GM18861 (cell line): ENCODE results near the gene SFSWAP.

Source experiments
- ATAC-seq: cut with Tn5 transposase; IDR thresholded peaks from one replicate; pipeline ENCODE4 v1.9.1; 2021; ENCODE audit not compliant: unreplicated experiment

The SFSWAP gene

GRCh38 chr12:131784909-131785762, 74.2 kb downstream of the SFSWAP start:
- ATAC-seq = no peak

GRCh38 chr12:131785763-131786330, 75.0 kb downstream of the SFSWAP start:
- no peak for ATAC-seq

- no peak for ATAC-seq
Measured at GRCh38 chr12:131786331-131786730, 75.4 kb downstream of the SFSWAP start.

- no peak for ATAC-seq
Measured at GRCh38 chr12:131787143-131787660, 76.3 kb downstream of the SFSWAP start.

GRCh38 chr12:131788070-131788469, 77.2 kb downstream of the SFSWAP start:
- ATAC-seq = no peak

- ATAC-seq = no peak
Measured at GRCh38 chr12:131789638-131790037, 78.7 kb downstream of the SFSWAP start.

- no peak for ATAC-seq
Measured at GRCh38 chr12:131793243-131794022, 82.5 kb downstream of the SFSWAP start.

- no peak for ATAC-seq
Measured at GRCh38 chr12:131794061-131794460, 83.2 kb downstream of the SFSWAP start.

- ATAC-seq = no peak
Measured at GRCh38 chr12:131794573-131794972, 83.7 kb downstream of the SFSWAP start.

GRCh38 chr12:131795064-131795463, 84.2 kb downstream of the SFSWAP start:
- no peak for ATAC-seq

- no peak for ATAC-seq
Measured at GRCh38 chr12:131795690-131796410, 85.0 kb downstream of the SFSWAP start.

- no peak for ATAC-seq
Measured at GRCh38 chr12:131796411-131796736, 85.5 kb downstream of the SFSWAP start.

GRCh38 chr12:131796754-131797587, 86.1 kb downstream of the SFSWAP start:
- ATAC-seq = no peak

GRCh38 chr12:131797588-131797934, 86.7 kb downstream of the SFSWAP start:
- ATAC-seq = no peak

- no peak for ATAC-seq
Measured at GRCh38 chr12:131799195-131799594, 88.3 kb downstream of the SFSWAP start.

GRCh38 chr12:131799828-131800593, 89.1 kb downstream of the SFSWAP start:
- no peak for ATAC-seq

GRCh38 chr12:131800594-131801135, 89.8 kb downstream of the SFSWAP start:
- no peak for ATAC-seq

- no peak for ATAC-seq
Measured at GRCh38 chr12:131801254-131801866, 90.5 kb downstream of the SFSWAP start.
